SK-N-SH (cell line): ENCODE results near the gene NAA11.

Source experiments
- CTCF ChIP-seq: fragments of 200-600 bp; sonication (generic); IDR thresholded peaks from 2 replicates; pipeline ENCODE4 v1.6.1; 2017; ENCODE audit warnings: antibody characterized with exemption, mild to moderate bottlenecking, moderate library complexity
- EP300 ChIP-seq, 2 experiments: IDR thresholded peaks; 2 replicates each; pipeline versions ENCODE4 v1.4.0 to v1.6.1; 2012; ENCODE audit warnings: borderline replicate concordance in 1 of 2, low read depth in 1 of 2, low read length in 1 of 2
- EZH2phosphoT487 ChIP-seq: fragments of 200-600 bp; sonication (generic); IDR thresholded peaks from 2 replicates; pipeline ENCODE4 v1.6.1; 2017; ENCODE audit warnings: low read depth, mixed run types, mild to moderate bottlenecking, antibody characterized with exemption, moderate library complexity, borderline replicate concordance
- FOSL2 ChIP-seq: IDR thresholded peaks from 2 replicates; pipeline ENCODE4 v1.4.0; 2012; ENCODE audit warnings: low read depth, mild to moderate bottlenecking, moderate library complexity, borderline replicate concordance
- NRF1 ChIP-seq: IDR thresholded peaks from 2 replicates; pipeline ENCODE4 v1.6.1; 2012; ENCODE audit warnings: low read depth, mild to moderate bottlenecking, low read length
- PBX3 ChIP-seq: IDR thresholded peaks from 2 replicates; pipeline ENCODE4; 2012
- POLR2AphosphoS5 ChIP-seq: IDR thresholded peaks from 2 replicates; pipeline ENCODE4 v1.6.1; 2012; ENCODE audit warnings: low read depth, low read length
- RAD21 ChIP-seq: IDR thresholded peaks from 2 replicates; pipeline ENCODE4 v1.6.1; 2012; ENCODE audit warnings: mild to moderate bottlenecking, low read length
- REST ChIP-seq: IDR thresholded peaks from 2 replicates; pipeline ENCODE4 v1.6.1; 2012; ENCODE audit warnings: mild to moderate bottlenecking, low read depth, low read length, moderate library complexity
- RFX5 ChIP-seq: IDR thresholded peaks from 2 replicates; pipeline ENCODE4 v1.6.1; 2012; ENCODE audit warnings: mild to moderate bottlenecking, improper control_type of control experiment, low read length
- SIN3A ChIP-seq: IDR thresholded peaks from 2 replicates; pipeline ENCODE4 v1.6.1; 2012; ENCODE audit warnings: low read depth, mild to moderate bottlenecking, low read length, moderate library complexity, borderline replicate concordance
- USF2 ChIP-seq: fragments of 150-350 bp; IDR thresholded peaks from 2 replicates; pipeline ENCODE4 v1.6.1; 2017; ENCODE audit warnings: antibody characterized with exemption, low read length, low read depth, borderline replicate concordance
- YY1 ChIP-seq: IDR thresholded peaks from 2 replicates; pipeline ENCODE4 v1.4.0; 2012; ENCODE audit warnings: low read depth, mild to moderate bottlenecking
- ZBTB33 ChIP-seq: IDR thresholded peaks from 2 replicates; pipeline ENCODE4 v1.4.0; 2012; ENCODE audit warnings: low read depth, borderline replicate concordance

- TF ChIP-seq EZH2phosphoT487: no peak
- no peak for TF ChIP-seq CTCF
- no peak for TF ChIP-seq SIN3A
- TF ChIP-seq REST: no peak
- no peak for TF ChIP-seq EP300 (IDR thresholded peaks at IDR 0.05; ENCODE audit: borderline replicate concordance in 1 of 2, low read depth in 1 of 2, low read length in 1 of 2)
- TF ChIP-seq PBX3: no peak
- no peak for TF ChIP-seq RAD21
- TF ChIP-seq YY1: no peak
- TF ChIP-seq POLR2AphosphoS5: no peak
- no peak for TF ChIP-seq USF2
- TF ChIP-seq RFX5: no peak
- no peak for TF ChIP-seq FOSL2
- TF ChIP-seq NRF1: no peak
- no peak for TF ChIP-seq ZBTB33
Measured at GRCh38 chr4:79306795-79307194, 19.1 kb downstream of the NAA11 start.
